ENCODE measurements around the gene PTPRC.
"Not testable (repeated sequence)": the region's sequence is repeated elsewhere in the genome, so short reads cannot be mapped to it uniquely, and the experiment has no call there.

The PTPRC gene

DNA sequence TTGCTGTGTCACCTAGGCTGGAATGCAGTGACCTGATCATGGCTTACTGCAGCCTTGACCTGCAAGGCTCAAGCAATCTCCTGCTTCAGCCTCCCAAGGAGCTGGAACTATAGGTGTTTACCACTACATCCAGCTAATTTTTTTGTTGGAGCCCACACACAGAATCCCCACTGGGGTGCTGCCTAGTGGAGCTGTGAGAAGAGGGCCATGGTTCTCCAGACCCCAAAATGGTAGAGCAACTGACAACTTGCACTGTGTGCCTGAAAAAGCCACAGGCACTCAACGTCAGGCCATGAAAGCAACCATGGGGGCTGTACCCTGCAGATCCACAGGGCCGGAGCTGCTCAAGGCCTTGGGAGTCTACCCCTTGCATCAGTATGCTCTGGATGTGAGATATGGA, 39.1 kb upstream of the PTPRC start:
- H3K4me3 ChIP-seq (ENCODE audit: low read depth, low read length): no peak overlapping the region
- DNase-seq (ENCODE audit: low read depth): no peak
- TF ChIP-seq, protein P1, sequence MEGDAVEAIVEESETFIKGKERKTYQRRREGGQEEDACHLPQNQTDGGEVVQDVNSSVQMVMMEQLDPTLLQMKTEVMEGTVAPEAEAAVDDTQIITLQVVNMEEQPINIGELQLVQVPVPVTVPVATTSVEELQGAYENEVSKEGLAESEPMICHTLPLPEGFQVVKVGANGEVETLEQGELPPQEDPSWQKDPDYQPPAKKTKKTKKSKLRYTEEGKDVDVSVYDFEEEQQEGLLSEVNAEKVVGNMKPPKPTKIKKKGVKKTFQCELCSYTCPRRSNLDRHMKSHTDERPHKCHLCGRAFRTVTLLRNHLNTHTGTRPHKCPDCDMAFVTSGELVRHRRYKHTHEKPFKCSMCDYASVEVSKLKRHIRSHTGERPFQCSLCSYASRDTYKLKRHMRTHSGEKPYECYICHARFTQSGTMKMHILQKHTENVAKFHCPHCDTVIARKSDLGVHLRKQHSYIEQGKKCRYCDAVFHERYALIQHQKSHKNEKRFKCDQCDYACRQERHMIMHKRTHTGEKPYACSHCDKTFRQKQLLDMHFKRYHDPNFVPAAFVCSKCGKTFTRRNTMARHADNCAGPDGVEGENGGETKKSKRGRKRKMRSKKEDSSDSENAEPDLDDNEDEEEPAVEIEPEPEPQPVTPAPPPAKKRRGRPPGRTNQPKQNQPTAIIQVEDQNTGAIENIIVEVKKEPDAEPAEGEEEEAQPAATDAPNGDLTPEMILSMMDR (conservative IDR thresholded peaks at IDR 0.05; ENCODE audit: low read depth, low read length): no peak

DNA sequence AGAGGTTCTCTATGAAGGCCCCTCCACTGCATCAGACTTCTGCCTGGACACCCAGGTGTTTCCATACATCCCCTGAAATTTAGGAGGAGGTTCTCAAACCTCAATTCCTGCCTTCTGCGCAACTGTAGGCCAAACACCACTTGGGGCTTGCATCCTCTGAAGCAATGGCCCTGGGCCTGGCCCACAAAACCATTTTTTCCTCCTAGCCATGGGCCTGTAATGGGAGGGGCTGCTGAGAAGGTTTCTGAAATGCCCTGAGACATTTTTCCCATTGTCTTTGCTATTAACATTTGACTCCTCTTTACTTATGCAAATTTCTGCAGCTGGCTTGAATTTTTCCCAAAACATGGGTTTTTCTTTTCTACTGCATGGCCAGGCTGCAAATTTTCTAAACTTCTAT, 37.9 kb upstream of the PTPRC start:
- DNase-seq (ENCODE audit: low read depth): no peak
- H3K4me3 ChIP-seq (ENCODE audit: low read depth, low read length): no peak overlapping the region
- TF ChIP-seq, protein P1 (conservative IDR thresholded peaks at IDR 0.05; ENCODE audit: low read depth, low read length): no peak

DNA sequence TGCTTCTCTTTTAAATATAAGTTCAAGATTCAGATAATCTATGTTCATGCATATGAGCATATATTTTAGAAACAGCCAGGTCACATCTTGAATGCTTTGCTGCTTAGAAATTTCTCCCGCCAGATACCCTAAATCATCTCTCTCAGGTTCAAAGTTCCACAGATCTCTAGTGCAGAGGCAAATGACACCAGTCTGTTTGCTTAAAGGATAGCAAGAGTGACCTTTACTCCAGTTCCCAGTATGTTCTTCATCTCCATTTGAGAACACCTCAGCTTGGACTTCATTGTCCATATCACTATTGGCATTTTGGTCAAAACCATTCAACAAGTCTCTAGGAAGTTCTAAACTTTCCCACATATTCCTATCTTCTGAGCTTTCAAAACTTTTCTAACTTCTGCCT, 37.5 kb upstream of the PTPRC start:
- not testable (repeated sequence) for H3K4me3 ChIP-seq (ENCODE audit: low read depth, low read length); DNase-seq (ENCODE audit: low read depth)

DNA sequence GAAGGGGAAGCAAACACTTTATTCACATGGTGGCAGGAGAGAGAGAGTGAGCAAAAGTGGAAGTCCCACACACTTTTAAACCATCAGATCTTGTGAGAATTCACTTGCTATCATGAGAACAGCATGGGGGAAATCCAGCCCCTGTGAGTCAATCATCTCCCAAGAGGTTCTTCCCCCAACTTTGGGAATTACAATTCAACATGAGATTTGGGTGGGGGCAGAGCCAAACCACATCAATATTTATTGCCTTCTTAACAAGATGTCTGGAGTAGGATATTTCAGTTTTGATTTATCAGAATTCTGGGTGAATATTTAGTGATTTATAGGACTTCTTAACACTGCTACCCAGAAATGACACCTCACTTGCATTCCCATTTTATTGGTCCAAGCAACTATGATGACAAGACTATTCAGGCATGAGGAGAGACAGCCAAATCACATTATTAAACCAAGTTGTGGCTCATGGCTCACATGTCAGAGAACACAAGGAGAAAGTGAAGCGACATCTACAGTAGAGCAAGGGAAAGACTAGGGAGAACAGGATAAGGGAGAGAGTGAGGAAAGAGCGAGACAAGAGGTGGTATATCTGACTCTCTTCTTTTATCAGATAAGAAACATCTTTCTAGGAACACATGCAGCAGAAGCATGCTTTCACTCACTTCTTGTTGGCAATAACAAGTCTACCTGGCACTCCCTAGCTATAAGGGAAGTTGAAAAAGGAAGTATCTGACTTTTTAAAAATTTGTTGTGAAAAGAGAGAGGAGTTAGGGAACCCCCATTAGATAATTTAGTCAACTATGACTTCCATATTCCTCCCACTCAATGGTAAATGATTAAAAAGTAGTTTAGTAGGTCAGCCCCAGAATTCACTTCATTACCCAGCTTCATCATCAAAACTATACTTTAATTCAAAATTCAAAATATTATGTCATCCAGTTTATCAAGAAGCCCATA, 36.6 kb upstream of the PTPRC start:
- TF ChIP-seq, protein P1 (conservative IDR thresholded peaks at IDR 0.05; ENCODE audit: low read depth, low read length): no peak
- DNase-seq (ENCODE audit: low read depth): no peak
- no peak overlapping the region for H3K4me3 ChIP-seq (ENCODE audit: low read depth, low read length)

DNA sequence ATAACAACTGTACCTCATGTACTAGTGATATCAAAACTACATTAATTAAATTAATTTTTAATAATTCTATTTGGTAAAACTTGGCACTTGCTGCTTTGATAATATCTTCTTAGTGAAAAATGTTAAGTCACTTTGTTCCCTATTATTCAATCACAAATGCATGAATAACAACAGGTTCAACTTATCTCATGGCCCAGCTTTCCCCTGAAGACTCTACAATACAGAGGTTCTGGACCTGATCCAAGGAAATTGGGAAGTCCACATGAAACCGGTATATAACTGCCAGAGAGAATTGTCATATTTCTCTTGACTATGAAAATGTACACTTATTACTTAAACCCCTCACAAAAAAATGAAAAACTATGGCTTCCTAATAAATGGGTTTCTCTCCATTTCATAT, 33.9 kb upstream of the PTPRC start:
- H3K4me3 ChIP-seq (ENCODE audit: low read depth, low read length): no peak overlapping the region
- TF ChIP-seq, protein P1 (conservative IDR thresholded peaks at IDR 0.05; ENCODE audit: low read depth, low read length): no peak

DNA sequence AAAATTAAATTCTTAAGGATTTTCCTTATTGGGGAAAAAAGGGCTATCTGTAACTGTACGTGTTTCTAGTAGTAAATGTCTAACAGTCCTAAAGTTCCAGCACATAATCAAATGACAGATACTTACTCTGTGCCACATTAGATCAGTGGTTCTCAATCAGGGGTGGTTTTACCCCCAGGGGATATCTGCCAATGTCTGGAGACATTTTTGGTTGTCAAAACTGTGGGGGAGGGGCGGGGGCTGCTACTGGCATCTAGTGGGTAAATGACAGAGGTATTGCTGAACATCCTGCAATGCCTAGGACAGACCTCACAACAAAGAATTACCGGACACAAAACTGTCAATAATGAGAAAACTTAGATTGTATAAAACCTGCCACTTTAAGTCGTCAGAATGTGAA, 33.4 kb upstream of the PTPRC start:
- TF ChIP-seq, protein P1 (conservative IDR thresholded peaks at IDR 0.05; ENCODE audit: low read depth, low read length): no peak
- no peak for DNase-seq (ENCODE audit: low read depth)
- H3K4me3 ChIP-seq (ENCODE audit: low read depth, low read length): no peak overlapping the region

More for the DNA sequence above, 33.9 kb upstream of the PTPRC start:
- DNase-seq (ENCODE audit: low read depth): no peak

DNA sequence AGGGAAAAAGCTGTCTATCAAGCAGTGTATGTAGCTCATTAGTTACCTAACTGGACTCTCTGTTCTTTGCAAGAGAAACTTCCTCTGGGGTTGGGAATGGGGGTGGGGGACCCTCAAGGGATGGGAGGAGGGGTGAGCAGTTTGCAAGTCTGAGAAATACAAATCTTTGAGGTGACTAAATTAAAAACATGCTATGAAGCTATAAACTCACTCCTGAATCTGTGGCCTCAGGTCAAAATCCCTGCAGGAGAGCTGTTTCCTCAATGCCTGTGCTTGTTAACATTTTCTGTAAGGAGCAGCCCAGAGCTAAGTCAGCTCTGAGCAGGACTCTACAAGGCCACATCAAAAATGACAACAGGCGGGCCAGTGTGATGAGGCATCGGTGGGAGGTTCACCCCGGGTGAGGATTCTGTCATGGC, 32.8 kb upstream of the PTPRC start:
- TF ChIP-seq, protein P1 (conservative IDR thresholded peaks at IDR 0.05; ENCODE audit: low read depth, low read length): no peak
- H3K4me3 ChIP-seq (ENCODE audit: low read depth, low read length): no peak overlapping the region
- DNase-seq (ENCODE audit: low read depth): peak; percentile 24
